Brain microvascular endothelial cell (primary cell): ENCODE measurements around the gene ELAVL4.

Source experiments
- DNase-seq: peaks from one replicate; pipeline ENCODE4 v3.0.0-alpha.2; 2020
- H3K27ac ChIP-seq: fragments of 250-450 bp; sonication (Bioruptor Pico); 2 replicates; pipeline ENCODE4 v1.5.1; 2020; ENCODE audit warnings: mild to moderate bottlenecking, moderate library complexity
- H3K27me3 ChIP-seq: fragments of 250-450 bp; sonication (Bioruptor Pico); replicated peaks from 2 replicates; pipeline ENCODE4 v1.5.1; 2020; ENCODE audit warnings: mild to moderate bottlenecking
- H3K36me3 ChIP-seq: fragments of 250-450 bp; sonication (Bioruptor Pico); replicated peaks from 2 replicates; pipeline ENCODE4 v1.5.1; 2020; ENCODE audit warnings: mild to moderate bottlenecking
- H3K4me3 ChIP-seq: 2 replicates; pipeline ENCODE4 v1.5.1; 2011; ENCODE audit warnings: low read depth, mild to moderate bottlenecking, control low read depth, low read length, moderate library complexity
- CTCF ChIP-seq: IDR thresholded peaks from 2 replicates; pipeline ENCODE4 v1.5.1; 2011; ENCODE audit warnings: low read depth, mild to moderate bottlenecking, moderate library complexity, low read length, control low read depth, inconsistent platforms; ENCODE audit errors: missing control alignments
- in situ Hi-C: cut with HindIII; loops from 2 replicates; pipeline ENCODE4 v1.10.0; 2017; ENCODE audit warnings: low sequenced_read_pairs, low pct_ligation_motif_present

Gene ELAVL4

DNA sequence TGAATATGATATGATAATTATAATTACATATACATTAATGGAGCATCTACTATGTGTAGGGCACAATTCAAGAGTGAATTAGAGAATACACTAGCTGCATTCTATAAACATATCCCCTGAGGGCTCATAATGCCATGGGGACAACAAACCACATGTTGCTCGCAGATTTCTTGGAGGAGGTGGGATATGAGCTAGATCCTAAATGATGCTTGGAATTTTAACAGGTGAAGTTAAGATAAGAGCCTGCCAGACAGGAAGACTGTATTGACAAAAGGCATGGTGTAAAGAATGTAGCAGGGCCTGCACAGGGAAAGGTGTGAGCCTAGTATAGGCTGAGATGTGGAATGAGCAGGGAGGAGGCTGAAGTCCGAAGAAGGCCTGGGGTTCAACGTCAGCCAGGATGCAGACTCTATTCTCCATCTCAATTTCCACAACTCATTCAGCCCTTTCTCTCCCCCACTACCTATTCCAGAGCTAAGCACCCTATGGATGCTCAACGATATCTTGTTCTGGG lies 120.2 kb downstream of the ELAVL4 start:
- H3K36me3 ChIP-seq = no peaks in the 10 kb centered on the region
- no peak for DNase-seq
- in situ Hi-C loops = no loop called here
- TF ChIP-seq CTCF = no peak
- no peaks in the 10 kb centered on the region for H3K27me3 ChIP-seq
- H3K4me3 ChIP-seq = no peak overlapping the region
- no peak overlapping the region for H3K27ac ChIP-seq

DNA sequence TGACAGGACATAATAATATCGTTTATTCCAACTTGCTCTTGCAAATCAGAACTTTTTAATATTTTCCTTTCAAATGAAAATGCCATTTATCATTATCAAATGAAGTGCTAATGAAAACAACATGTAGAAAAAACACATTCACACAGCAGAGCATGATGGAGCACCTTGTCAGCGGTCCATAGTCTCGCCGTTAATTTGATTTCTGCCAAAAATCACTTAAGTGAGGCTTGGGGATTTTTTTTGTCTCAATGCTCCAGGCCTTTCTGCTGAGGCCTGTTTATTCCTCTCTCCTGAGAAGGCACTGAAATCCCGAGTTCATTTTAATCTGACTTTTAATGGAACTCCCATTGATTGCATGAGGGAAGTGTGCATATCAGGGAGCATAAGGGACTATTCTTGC lies 122.5 kb downstream of the ELAVL4 start:
- DNase-seq = no peak
- Histone ChIP-seq H3K27me3 (no peaks in the 10 kb centered on the region), H3K4me3 (no peak overlapping the region), H3K36me3 (no peaks in the 10 kb centered on the region), H3K27ac (no peak overlapping the region)
- in situ Hi-C loops = no loop called here
- TF ChIP-seq CTCF = no peak

DNA sequence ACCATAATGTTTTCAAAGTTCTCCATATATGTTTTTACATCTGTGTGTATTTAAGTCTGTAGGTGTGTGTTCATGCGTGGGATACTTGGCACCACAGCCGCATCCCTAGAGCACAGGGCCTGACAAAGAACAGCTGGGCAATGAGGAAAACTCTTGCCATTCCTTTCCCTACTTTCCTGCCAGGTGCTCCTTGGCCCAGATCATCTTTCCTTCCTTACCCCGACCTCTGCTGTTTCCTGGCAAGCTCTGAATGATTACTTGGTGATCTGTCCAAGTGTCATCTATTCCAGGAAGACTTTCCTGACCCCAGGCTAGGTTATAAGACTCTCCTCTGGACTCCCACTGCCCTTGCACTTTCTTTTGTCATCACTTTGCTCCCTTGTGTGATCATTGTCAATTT lies 123.6 kb downstream of the ELAVL4 start:
- DNase-seq = no peak
- no peak overlapping the region for H3K4me3 ChIP-seq
- H3K36me3 ChIP-seq = no peaks in the 10 kb centered on the region
- in situ Hi-C loops = no loop called here
- H3K27ac ChIP-seq = no peak overlapping the region
- H3K27me3 ChIP-seq = no peaks in the 10 kb centered on the region
- no peak for TF ChIP-seq CTCF

DNA sequence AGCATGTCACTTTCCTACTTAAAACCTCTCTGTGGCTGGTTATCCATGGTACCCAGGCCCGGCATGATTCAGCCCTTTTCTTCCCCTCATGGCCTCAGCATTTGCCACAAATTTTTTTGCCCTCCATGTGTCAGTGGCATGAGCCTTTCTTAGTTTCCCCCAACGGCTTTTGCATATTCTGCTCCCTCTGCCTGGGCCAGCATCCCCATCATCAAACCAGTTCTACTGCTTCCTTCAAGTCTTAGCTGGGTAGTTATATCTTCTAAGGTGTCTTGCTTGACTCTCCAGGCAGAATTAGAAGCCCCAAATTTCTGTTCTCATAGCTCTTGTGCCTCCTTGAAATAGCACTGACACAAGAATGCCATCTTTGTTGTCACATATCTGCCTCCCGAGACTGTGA lies 127.9 kb downstream of the ELAVL4 start:
- no peak for DNase-seq
- in situ Hi-C loops = no loop called here
- no peak overlapping the region for H3K4me3 ChIP-seq
- no peaks in the 10 kb centered on the region for H3K36me3 ChIP-seq
- H3K27me3 ChIP-seq = no peaks in the 10 kb centered on the region
- no peak overlapping the region for H3K27ac ChIP-seq
- TF ChIP-seq CTCF = no peak

DNA sequence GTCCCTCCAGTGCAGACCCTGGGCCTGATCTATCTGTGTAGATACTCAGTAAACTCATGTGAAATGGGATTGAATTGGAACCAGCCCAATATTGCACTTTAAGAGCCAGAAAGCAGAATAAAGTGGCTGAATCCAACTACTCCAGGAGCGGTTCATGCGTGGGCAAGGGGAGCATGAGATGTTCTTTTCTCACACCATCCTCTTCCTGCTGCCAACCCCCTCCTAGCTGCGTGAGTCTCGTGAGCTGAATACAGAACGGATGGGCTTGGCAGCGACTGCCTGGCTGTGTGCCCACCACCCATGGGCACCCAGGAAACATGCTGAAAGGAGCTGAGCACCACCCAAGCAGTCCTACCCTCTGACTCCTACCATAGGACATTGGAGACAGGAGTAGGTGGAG lies 128.3 kb downstream of the ELAVL4 start:
- no peak for TF ChIP-seq CTCF
- no peaks in the 10 kb centered on the region for H3K36me3 ChIP-seq
- no peaks in the 10 kb centered on the region for H3K27me3 ChIP-seq
- no peak for DNase-seq
- H3K4me3 ChIP-seq = no peak overlapping the region
- no peak overlapping the region for H3K27ac ChIP-seq
- in situ Hi-C loops = no loop called here

DNA sequence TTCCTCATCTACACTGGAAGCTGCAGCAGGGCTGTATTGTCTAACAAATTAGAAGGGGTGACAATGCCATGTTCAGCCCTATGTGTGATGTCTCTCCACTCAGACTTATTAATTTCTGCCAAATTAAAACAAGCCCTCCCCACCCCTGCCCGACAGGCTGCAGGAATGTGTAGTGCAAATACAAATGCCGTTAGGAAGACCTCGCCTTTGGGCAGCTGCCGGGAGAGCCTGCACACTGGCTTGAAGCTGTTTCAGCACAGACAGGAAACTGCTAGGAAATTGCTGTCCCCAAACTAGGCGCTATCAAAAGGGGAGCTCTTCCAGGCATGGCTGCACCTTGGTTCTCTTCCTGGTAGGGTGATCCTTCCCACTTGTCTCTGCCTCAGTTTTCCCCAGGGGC lies 135.2 kb downstream of the ELAVL4 start:
- in situ Hi-C loops = no loop called here
- no peak for TF ChIP-seq CTCF
- no peaks in the 10 kb centered on the region for H3K27me3 ChIP-seq

More for the DNA sequence above, 135.2 kb downstream of the ELAVL4 start:
- no peak overlapping the region for H3K27ac ChIP-seq
- DNase-seq = no peak
- H3K36me3 ChIP-seq = no peaks in the 10 kb centered on the region
- no peak overlapping the region for H3K4me3 ChIP-seq
